Measurements from ENCODE around the gene CPNE5. TPM values are rescaled to one million over a fixed set of nuclear protein-coding genes. Genes with fewer than 3 reads are reported as not detected.

The CPNE5 gene
- total and polyA plus RNA-seq, 4 experiments from 2014 or later, result 0.47 to 2.7 (median 1.3) TPM

DNA sequence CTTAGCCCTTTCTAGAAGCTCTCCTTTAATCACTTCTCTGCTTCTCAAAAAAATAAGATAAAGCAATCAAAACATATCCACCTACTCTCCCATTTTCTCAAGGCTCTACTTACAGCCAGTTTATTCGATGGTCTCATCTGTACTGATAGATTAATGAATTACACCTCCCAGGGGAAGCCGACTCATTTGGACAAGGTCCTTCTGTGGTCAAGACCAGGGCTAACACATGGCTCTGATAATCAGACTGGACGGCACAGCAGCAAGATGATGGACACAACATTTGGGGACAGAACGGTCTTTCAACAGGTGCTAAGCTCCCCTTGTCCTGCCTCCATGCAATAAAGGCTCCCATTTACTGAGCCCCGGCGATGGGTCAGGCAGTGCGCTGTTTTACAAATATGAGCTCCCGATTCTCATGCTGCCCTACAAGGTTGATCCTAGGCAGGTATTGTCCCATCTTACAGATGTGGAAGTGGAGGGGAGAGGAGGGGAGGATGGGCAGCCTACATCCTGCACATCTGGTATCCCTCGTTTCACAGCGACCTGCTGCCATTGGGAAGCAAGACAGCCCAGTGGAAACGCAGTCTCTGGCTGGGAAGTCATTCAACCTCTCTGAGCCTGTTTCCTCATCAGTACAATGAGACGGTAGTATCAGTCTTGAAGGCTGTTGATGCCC lies 15.7 kb downstream of the CPNE5 start:
- no peak overlapping the region for H3K27ac ChIP-seq (ENCODE audit: low read depth, low read length)
- no peaks in the 10 kb centered on the region for H3K4me1 ChIP-seq (ENCODE audit: insufficient read depth, low read length)
- POLR2A ChIA-PET (ENCODE audit: partially characterized antibody), result no interaction called here
- H3K36me3 ChIP-seq (ENCODE audit: insufficient read depth, low read length), result no peaks in the 10 kb centered on the region
- H3K4me1 Mint-ChIP-seq, result peaks cover 0 to 7% (median 4%) of the 10 kb centered on the region in 4 donors
- intact Hi-C loops (cut with micrococcal nuclease), result no loop called here
- H3K9me3 Mint-ChIP-seq, result no peaks in the 10 kb centered on the region
- peaks cover 2 to 4% of the 10 kb centered on the region in 2 donors for H3K27me3 Mint-ChIP-seq
- CTCF ChIA-PET (ENCODE audit: partially characterized antibody), result no interaction called here
- no peak overlapping the region for H3K27ac Mint-ChIP-seq
- no peaks in the 10 kb centered on the region for H3K9me3 ChIP-seq (ENCODE audit: control insufficient read depth in 1 of 2, low read length in 2 of 2)
- H3K36me3 Mint-ChIP-seq, result no peaks in the 10 kb centered on the region
- no peak for DNase-seq
- H3K4me3 Mint-ChIP-seq, result no peak overlapping the region
- H3K4me3 ChIP-seq (ENCODE audit: low read length in 2 of 2), result no peak overlapping the region
- H3K27me3 ChIP-seq (ENCODE audit: insufficient read depth, low read length), result no peaks in the 10 kb centered on the region

DNA sequence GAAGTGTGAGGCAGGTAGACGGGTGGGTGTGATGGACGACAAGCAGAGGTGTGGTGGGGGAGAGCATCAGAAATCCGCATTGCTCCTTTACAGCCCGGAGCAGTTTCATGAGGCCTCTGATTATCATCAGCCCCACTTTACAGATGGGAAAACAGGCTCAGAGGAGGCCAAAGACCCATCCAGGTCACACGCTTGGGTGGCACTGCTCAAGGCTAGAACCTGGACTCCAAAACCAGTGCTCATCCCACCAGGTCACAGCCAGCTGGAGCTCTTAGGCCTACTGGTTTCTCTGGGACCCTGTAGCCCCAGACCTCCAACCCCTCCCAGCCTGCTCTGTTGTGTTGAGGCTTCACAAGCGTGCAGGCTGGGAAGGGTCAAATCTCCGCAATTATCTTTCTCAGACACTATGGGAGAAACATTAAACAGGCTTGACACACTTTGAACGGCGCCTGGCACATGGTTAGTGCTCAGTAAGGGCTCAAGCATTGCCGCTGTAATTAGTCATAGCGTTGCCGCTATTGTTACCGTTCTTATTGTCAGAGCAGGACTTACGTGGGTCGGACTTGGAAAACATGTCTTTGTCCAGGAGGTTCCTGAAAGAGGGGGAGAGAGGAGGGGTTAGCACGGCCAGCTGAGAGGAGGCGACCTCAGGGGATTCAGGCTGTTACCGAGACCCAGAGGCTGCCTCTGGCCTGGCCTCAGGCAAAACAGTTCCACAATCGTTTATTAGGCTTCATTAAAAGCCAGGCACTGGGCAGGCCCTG lies 16.6 kb downstream of the CPNE5 start:
- no peak for DNase-seq
- no peaks in the 10 kb centered on the region for H3K36me3 Mint-ChIP-seq
- CTCF ChIA-PET (ENCODE audit: partially characterized antibody), result no interaction called here
- Histone ChIP-seq H3K9me3 (ENCODE audit: control insufficient read depth in 1 of 2, low read length in 2 of 2) (no peaks in the 10 kb centered on the region), H3K36me3 (ENCODE audit: insufficient read depth, low read length) (no peaks in the 10 kb centered on the region), H3K27me3 (ENCODE audit: insufficient read depth, low read length) (no peaks in the 10 kb centered on the region), H3K4me1 (ENCODE audit: insufficient read depth, low read length) (no peaks in the 10 kb centered on the region), H3K4me3 (ENCODE audit: low read length in 2 of 2) (no peak overlapping the region), H3K27ac (ENCODE audit: low read depth, low read length) (no peak overlapping the region)
- POLR2A ChIA-PET (ENCODE audit: partially characterized antibody), result no interaction called here
- H3K27ac Mint-ChIP-seq, result no peak overlapping the region
- peaks cover 0 to 5% (median 3%) of the 10 kb centered on the region in 4 donors for H3K4me1 Mint-ChIP-seq
- intact Hi-C loops (cut with micrococcal nuclease), result no loop called here
- peaks cover 2% of the 10 kb centered on the region in 2 donors for H3K27me3 Mint-ChIP-seq
- no peaks in the 10 kb centered on the region for H3K9me3 Mint-ChIP-seq
- H3K4me3 Mint-ChIP-seq, result no peak overlapping the region

DNA sequence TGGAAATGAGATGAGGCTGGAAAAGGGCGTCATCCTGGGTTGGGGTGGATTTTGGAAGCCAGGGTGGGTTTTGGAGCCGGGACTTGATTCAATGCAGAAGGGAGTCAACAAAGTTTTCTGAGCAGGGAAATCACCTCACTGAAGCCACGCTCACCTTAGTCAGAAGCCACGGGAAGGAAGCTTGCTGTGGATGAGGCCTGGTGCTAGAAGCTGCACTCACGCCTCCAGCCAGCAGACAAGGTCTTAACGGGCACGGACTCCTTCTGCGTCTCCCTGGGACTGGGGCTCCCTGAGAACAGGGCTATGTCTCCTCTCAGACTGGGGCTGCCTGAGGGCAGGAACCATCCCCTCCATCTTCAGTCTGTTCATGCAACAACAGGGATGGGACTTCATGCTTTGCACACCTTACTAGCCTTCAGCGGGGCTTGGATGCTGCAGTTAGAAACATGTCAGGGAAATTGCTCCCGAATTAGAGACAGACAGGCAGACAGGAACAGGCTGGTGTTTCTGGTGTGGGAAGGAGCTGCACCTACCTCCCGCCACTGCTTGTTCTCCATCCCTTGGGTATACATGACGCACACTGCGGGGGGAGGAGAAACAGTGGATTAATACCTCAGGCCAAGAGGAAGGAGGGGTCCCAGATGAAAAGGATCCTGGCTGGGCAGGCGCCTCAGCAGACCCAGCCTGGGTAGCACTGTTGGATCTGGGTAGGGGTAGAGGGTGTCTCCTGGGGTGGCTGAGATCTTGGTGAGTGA lies 17.5 kb downstream of the CPNE5 start:
- Mint-ChIP-seq H3K27ac (no peak overlapping the region), H3K36me3 (no peaks in the 10 kb centered on the region), H3K9me3 (no peaks in the 10 kb centered on the region), H3K4me1 (no peaks in the 10 kb centered on the region), H3K4me3 (no peak overlapping the region), H3K27me3 (peaks cover 2% of the 10 kb centered on the region in 2 donors)
- DNase-seq, result no peak
- ChIA-PET CTCF (ENCODE audit: partially characterized antibody) (no interaction called here), POLR2A (ENCODE audit: partially characterized antibody) (no interaction called here)
- Histone ChIP-seq H3K9me3 (ENCODE audit: control insufficient read depth in 1 of 2, low read length in 2 of 2) (no peaks in the 10 kb centered on the region), H3K4me1 (ENCODE audit: insufficient read depth, low read length) (no peaks in the 10 kb centered on the region), H3K27ac (ENCODE audit: low read depth, low read length) (no peak overlapping the region), H3K27me3 (ENCODE audit: insufficient read depth, low read length) (no peaks in the 10 kb centered on the region), H3K4me3 (ENCODE audit: low read length in 2 of 2) (no peak overlapping the region), H3K36me3 (ENCODE audit: insufficient read depth, low read length) (no peaks in the 10 kb centered on the region)
- intact Hi-C loops (cut with micrococcal nuclease), result no loop called here

DNA sequence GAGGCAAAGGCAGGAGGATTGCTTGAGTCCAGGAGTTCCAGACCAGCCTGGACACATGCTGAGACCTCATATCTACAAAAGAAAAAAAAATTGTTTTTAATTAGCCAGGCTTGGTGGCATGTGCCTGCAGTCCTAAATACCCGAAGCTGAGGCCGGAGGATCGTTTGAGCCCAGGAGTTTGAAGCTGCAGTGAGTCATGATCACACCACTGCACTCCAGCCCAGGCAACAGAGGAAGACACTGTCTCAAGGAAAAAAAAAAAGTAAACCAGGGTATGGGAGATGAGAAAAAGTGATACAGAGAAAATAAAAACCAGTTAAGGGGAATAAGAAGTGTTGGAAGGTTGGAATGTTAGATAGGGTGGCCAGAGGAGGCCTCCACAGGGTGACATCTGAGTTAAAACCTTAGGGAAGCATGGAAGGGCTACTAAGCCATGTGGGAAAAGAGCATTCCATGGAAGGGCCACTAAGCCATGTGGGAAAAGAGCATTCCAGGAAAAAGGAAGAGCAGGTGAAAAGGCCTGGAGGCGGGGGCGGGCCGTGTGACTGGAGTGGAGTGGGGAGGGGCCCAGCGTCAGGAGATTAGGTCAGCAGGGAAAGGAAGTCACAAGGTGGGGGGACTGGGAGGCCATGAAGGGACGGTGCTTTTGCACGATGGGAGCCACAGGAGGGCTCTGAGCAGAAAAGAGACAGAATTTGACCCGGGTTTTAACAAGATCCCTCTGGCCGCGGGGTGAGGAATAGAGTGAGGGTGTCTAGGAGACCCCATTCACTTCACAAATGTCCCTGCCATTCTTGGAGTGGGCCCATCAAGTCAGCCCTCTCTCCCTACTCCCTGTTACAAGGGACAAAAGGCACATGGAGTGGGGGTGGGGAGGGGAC lies 18.3 kb downstream of the CPNE5 start:
- Histone ChIP-seq H3K27ac (ENCODE audit: low read depth, low read length) (no peak overlapping the region), H3K9me3 (ENCODE audit: control insufficient read depth in 1 of 2, low read length in 2 of 2) (no peaks in the 10 kb centered on the region), H3K4me1 (ENCODE audit: insufficient read depth, low read length) (no peaks in the 10 kb centered on the region), H3K4me3 (ENCODE audit: low read length in 2 of 2) (no peak overlapping the region), H3K36me3 (ENCODE audit: insufficient read depth, low read length) (no peaks in the 10 kb centered on the region), H3K27me3 (ENCODE audit: insufficient read depth, low read length) (no peaks in the 10 kb centered on the region)
- no peaks in the 10 kb centered on the region for H3K9me3 Mint-ChIP-seq
- intact Hi-C loops (cut with micrococcal nuclease), result no loop called here
- no peaks in the 10 kb centered on the region for H3K4me1 Mint-ChIP-seq
- no peak overlapping the region for H3K4me3 Mint-ChIP-seq
- POLR2A ChIA-PET (ENCODE audit: partially characterized antibody), result no interaction called here
- CTCF ChIA-PET (ENCODE audit: partially characterized antibody), result no interaction called here
- no peak for DNase-seq
- H3K36me3 Mint-ChIP-seq, result no peaks in the 10 kb centered on the region
- peaks cover 2% of the 10 kb centered on the region in 2 donors for H3K27me3 Mint-ChIP-seq
- H3K27ac Mint-ChIP-seq, result no peak overlapping the region

DNA sequence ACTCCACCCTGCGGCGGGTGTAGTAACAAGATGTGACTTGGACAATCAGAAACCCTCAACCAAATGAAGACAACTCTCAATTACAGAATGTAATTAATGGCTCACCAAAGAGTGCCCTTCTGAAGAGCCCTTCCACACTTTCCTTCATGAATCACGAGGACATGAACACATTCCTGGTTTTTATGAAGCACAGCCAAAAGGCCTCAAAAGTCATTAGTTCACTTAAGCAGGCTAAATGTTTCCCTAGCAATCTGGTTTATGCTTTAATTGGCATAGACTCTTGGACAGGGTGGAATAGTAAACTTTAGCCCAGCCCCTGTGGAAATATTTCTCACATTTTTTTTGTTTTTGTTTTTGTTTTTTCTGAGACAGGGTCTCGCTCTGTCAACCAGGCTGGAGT lies 20.5 kb downstream of the CPNE5 start:
- CTCF ChIA-PET (ENCODE audit: partially characterized antibody), result no interaction called here
- Histone ChIP-seq H3K36me3 (ENCODE audit: insufficient read depth, low read length) (no peaks in the 10 kb centered on the region), H3K27ac (ENCODE audit: low read depth, low read length) (no peak overlapping the region), H3K4me1 (ENCODE audit: insufficient read depth, low read length) (no peaks in the 10 kb centered on the region), H3K27me3 (ENCODE audit: insufficient read depth, low read length) (no peaks in the 10 kb centered on the region), H3K9me3 (ENCODE audit: control insufficient read depth in 1 of 2, low read length in 2 of 2) (no peaks in the 10 kb centered on the region), H3K4me3 (ENCODE audit: low read length in 2 of 2) (no peak overlapping the region)
- POLR2A ChIA-PET (ENCODE audit: partially characterized antibody), result no interaction called here
- no peak overlapping the region for H3K27ac Mint-ChIP-seq
- intact Hi-C loops (cut with micrococcal nuclease), result no loop called here
- no peaks in the 10 kb centered on the region for H3K4me1 Mint-ChIP-seq
- H3K36me3 Mint-ChIP-seq, result no peaks in the 10 kb centered on the region
- DNase-seq, result no peak
- H3K4me3 Mint-ChIP-seq, result no peak overlapping the region
- no peaks in the 10 kb centered on the region for H3K9me3 Mint-ChIP-seq
- H3K27me3 Mint-ChIP-seq, result peaks cover 0 to 2% of the 10 kb centered on the region in 2 donors

DNA sequence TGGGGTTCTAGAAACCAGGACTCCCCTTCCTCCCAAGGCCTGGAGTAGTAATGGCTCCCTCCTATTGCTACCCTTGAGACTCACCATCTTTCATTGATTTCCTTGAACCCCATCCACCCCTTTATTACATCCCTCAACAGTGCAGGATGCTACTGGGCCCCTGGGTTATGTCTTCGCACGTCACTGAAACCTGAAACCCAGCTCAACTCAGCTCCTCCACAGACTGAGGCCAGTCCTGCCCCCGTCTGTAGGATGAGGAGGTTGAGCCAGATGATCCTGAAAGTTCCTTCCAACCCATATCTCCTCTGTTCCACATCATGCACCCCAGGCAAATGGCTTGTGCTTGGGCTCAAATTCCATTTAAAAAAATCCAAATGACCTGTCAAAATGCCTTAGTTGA lies 21.4 kb downstream of the CPNE5 start:
- H3K27ac Mint-ChIP-seq, result no peak overlapping the region
- intact Hi-C loops (cut with micrococcal nuclease), result no loop called here
- peaks cover 0 to 2% of the 10 kb centered on the region in 2 donors for H3K27me3 Mint-ChIP-seq
- no peaks in the 10 kb centered on the region for H3K9me3 Mint-ChIP-seq
- no peaks in the 10 kb centered on the region for H3K27me3 ChIP-seq (ENCODE audit: insufficient read depth, low read length)
- H3K36me3 Mint-ChIP-seq, result no peaks in the 10 kb centered on the region
- POLR2A ChIA-PET (ENCODE audit: partially characterized antibody), result no interaction called here
- H3K4me3 ChIP-seq (ENCODE audit: low read length in 2 of 2), result no peak overlapping the region
- no peaks in the 10 kb centered on the region for H3K9me3 ChIP-seq (ENCODE audit: control insufficient read depth in 1 of 2, low read length in 2 of 2)
- H3K36me3 ChIP-seq (ENCODE audit: insufficient read depth, low read length), result no peaks in the 10 kb centered on the region
- H3K27ac ChIP-seq (ENCODE audit: low read depth, low read length), result no peak overlapping the region
- no peaks in the 10 kb centered on the region for H3K4me1 ChIP-seq (ENCODE audit: insufficient read depth, low read length)
- no peak overlapping the region for H3K4me3 Mint-ChIP-seq
- CTCF ChIA-PET (ENCODE audit: partially characterized antibody), result interaction anchor here (1.3 kb wide), 1 partner anchor 30 kb away, joined by 4 read pairs; no protein-coding TSS in a partner anchor
- no peak for DNase-seq
- no peaks in the 10 kb centered on the region for H3K4me1 Mint-ChIP-seq
